HG02981 (cell line): ENCODE measurements around the gene NUP88.

ENCODE experiments used
- ATAC-seq: cut with Tn5 transposase; IDR thresholded peaks from one replicate; pipeline ENCODE4 v1.9.1; 2021; ENCODE audit warnings: mild to moderate bottlenecking, moderate library complexity; ENCODE audit not compliant: unreplicated experiment

Gene NUP88

GRCh38 chr17:5419959-5420653 lies 644 bp upstream of the NUP88 start, which contains the start of gene RPAIN:
TSS of gene RPAIN (plus strand) at chr17:5420182. CDS start at chr17:5420211, 29 bp downstream.
- peak; percentile 43 for ATAC-seq

GRCh38 chr17:5418858-5419355 lies 555 bp downstream of the NUP88 start:
- peak; percentile 36 for ATAC-seq

- ATAC-seq = no peak
Observed at GRCh38 chr17:5416901-5417300, 2.6 kb downstream of the NUP88 start.

GRCh38 chr17:5413682-5414081 lies 5.8 kb downstream of the NUP88 start:
- no peak for ATAC-seq

GRCh38 chr17:5410594-5411272 lies 8.7 kb downstream of the NUP88 start:
- ATAC-seq = no peak

GRCh38 chr17:5408186-5408585 lies 11.3 kb downstream of the NUP88 start:
- ATAC-seq = no peak

DNA sequence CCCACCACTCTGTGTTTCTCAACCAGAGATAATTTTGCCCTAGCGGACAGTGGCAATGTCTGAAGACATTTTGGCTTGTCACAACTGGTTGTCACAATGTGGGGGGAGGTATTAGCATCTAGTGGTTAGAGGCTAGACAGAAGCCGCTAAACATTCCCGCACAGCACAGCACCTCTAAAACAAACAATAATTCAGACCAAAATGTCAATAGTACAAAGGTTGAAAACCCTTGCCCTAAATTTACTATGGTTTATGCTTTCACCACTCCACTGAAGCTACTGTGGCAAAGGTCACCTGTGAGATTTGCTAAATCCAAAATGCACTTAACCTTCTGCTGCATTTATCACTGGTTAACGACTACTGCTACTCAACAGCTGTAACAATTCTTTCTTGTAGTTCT lies 14.1 kb downstream of the NUP88 start:
- ATAC-seq = no peak

GRCh38 chr17:5399767-5400166 lies 19.7 kb downstream of the NUP88 start:
- no peak for ATAC-seq

DNA sequence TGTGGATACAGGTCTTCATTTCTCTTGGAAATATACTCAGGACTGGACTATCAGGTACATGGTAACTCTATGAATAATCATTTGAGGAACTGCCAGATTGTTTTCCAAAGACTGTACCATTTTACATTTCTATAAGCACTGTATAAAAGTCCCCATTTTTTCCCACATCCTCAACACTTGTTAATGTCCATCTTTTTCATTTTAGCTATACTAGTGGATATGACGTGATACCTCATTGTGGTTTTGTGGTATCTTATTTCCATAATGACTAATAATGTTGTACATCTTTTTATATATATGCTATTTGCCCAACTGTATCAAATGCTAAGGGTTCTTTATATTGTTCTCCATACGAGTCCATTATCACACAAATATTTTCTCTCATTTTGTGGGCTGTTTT lies 22.9 kb downstream of the NUP88 start:
- no peak for ATAC-seq

GRCh38 chr17:5391678-5392077 lies 27.8 kb downstream of the NUP88 start:
- no peak for ATAC-seq

GRCh38 chr17:5381542-5381941 lies 37.9 kb downstream of the NUP88 start:
- ATAC-seq = no peak

- no peak for ATAC-seq
Observed at GRCh38 chr17:5380491-5381135, 38.8 kb downstream of the NUP88 start.

DNA sequence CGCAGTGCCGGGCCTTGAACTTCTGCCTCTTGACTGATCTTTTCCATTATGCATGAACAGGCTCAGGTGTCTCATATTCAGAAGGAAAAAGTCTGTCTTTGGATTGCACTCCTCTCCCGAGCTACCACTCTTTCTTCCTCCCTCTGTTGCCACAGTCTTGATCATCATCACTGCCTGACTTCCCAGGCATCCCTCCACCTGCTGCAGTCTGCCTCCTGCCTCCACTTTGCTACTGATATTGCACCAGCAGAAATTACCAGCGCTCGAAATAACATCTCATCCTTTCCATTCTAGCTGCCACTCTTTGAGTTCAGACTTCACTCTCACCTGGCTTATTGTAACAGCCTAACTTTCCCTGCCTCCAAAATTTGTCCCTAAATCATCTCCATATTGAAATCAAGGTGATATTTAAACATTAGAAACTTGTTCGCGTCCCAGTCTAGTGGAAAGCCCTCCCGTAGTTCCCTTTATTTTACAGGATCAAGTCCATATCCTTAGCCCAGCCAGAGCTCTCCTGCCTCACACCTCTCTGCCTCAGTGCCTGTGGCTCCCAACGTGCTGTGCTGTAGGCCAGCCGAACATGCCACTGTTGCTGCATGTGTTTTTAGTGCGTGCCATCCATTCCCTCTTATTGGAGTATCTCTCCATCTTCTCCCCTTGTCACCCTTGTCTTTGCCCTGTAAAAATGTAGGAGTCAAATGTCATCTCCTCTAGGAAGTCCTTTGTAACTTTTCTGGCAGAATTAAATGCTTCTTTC lies 39.9 kb downstream of the NUP88 start:
- ATAC-seq = no peak

DNA sequence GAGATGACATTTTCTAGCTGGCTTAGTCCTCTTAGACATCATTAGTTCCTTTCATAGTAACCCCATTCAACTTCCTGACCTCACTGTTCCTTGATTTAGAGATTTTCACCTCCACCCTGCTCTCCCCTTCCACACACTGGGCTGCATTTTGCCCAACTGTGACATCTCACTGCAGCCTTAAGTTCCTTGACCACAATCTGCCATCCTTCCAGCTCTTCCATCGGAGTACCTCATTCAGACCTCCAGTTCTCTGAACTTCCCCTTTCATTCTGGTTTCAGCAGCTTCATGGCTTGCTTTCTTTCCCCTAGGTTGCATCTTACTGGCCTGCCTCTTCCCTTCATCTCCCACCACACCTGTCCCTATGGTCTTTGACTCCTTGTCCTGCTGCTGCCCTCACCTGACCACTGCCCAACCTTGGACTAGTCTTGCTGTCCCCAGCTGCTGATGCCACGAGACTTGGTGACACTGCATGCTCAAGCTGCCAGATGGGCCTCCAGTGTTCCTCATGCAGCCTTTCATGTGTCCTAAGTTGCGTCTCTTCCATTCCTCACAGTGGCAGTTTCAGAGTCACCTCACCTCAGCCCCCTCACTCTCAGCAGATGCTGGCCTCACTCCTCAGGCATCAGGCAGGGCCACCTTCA lies 40.8 kb downstream of the NUP88 start:
- ATAC-seq = no peak

GRCh38 chr17:5373112-5373511 lies 46.4 kb downstream of the NUP88 start:
- ATAC-seq = no peak

- no peak for ATAC-seq
Observed at GRCh38 chr17:5370411-5370810, 49.1 kb downstream of the NUP88 start.

GRCh38 chr17:5365831-5366230 lies 53.6 kb downstream of the NUP88 start:
- no peak for ATAC-seq

GRCh38 chr17:5364696-5365095 lies 54.8 kb downstream of the NUP88 start:
- ATAC-seq = no peak

- no peak for ATAC-seq
Observed at GRCh38 chr17:5364156-5364555, 55.3 kb downstream of the NUP88 start.

DNA sequence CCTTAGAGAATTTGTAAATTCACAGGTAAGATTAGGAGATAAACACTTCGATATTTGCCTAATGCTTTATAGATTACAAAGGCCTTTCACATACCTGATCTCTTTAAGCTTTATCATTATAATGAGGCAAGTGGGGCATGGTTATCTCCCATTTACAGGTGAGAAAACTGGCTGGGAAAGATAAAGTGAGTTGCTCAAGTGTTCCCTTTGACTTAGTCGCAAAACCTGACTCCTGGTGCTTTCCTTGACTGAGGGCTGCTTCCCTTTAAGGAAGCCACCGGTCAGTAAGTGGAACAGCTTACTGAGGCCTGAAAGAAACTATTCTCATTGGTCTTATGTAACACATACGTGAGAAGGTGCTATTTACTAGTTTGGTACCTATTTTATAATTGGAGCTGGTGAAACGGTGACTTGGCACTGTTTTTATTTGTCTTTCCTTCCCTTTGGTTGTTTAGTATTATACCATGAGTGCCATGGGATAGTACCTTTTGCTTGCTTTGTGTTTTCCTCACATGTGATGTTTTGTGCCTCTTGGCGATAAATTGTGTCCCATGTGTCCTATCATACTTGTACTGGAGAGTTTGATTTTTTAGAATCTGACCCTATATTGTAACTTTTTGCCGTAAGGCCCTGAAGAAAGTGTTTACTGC lies 57.2 kb downstream of the NUP88 start:
- ATAC-seq = no peak
